ENCODE results near the gene DYRK1A. TPM values are rescaled to one million over a fixed set of nuclear protein-coding genes. Genes with fewer than 3 reads are reported as not detected.

DYRK1A gene
- total RNA-seq, 2 donors from 2014 or later = 83.5 to 90.1 TPM

DNA sequence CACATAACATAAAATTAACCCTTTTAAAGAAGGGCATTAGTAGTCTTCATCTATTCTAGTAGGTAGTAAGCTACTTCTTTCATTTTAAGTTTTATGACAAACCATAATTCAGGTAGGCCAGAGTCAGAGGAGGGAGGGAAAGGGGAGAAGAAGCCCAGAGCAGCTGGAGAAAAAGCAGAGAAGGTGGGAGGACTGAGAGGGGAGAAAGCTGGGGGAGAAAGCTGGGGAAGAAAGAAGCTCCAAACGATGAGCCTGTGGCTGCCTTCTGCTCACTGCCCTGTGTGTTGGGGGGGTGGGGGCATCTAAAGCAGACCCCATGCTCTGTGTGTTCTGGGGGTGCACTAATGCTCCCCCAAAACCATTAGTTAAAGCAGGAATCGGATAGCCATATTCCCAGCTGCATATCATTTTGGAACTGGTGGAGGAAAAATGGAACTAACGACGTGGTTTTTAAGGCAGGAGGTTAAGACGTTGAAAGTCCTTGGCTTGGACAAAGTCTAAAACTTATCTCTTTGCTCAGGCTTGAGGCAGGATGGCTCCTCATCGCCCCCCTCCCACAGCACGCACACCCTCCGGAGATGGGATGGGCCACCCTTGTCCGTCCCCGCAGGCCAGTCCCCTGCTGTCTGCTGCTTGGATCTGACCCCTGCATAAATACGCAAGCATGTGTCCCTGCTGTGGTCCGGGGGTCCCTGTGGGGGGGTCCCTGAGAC, 184.2 kb downstream of the DYRK1A start:
- H3K36me3 Mint-ChIP-seq = no peaks in the 10 kb centered on the region
- H3K4me1 Mint-ChIP-seq (ENCODE audit: low read depth in 2 of 2) = peaks cover 19 to 27% of the 10 kb centered on the region in 2 donors
- peak overlapping the region in 1 of 2 donors; percentile 11 for H3K27ac Mint-ChIP-seq
- H3K27me3 Mint-ChIP-seq = peaks cover 4 to 15% of the 10 kb centered on the region in 2 donors
- H3K4me3 Mint-ChIP-seq = no peak overlapping the region
- no peak for DNase-seq (ENCODE audit: low spot score)
- ATAC-seq = no peak
- no peaks in the 10 kb centered on the region for H3K9me3 Mint-ChIP-seq

GRCh38 chr21:37551331-37551992, 184.9 kb downstream of the DYRK1A start:
- Mint-ChIP-seq H3K36me3 (no peaks in the 10 kb centered on the region), H3K27me3 (peaks cover 4 to 21% of the 10 kb centered on the region in 2 donors), H3K9me3 (no peaks in the 10 kb centered on the region), H3K4me1 (ENCODE audit: low read depth in 2 of 2) (peaks cover 19 to 22% of the 10 kb centered on the region in 2 donors), H3K27ac (no peak overlapping the region), H3K4me3 (no peak overlapping the region)
- ATAC-seq = no peak
- no peak for DNase-seq (ENCODE audit: low spot score)

DNA sequence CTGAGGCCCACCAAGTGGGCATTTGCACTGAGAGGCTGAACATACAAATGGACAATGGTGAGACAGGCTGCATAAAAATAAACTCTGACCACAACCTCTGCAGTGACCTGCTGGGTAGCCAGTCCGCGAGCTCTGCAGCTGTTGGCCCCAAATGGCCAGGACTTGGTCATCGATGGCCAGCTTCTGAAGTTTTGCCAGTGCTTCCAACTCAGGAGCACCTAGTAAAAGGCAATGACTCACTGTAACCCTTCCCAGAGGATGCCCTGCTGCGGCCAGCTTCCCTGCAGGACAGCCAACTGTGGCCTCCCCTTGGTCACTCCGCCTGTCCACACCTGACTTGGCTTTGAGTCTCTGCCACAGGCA, 185.4 kb downstream of the DYRK1A start:
- peaks cover 15 to 17% of the 10 kb centered on the region in 2 donors for H3K4me1 Mint-ChIP-seq (ENCODE audit: low read depth in 2 of 2)
- H3K27ac Mint-ChIP-seq = no peak overlapping the region
- no peaks in the 10 kb centered on the region for H3K36me3 Mint-ChIP-seq
- H3K27me3 Mint-ChIP-seq = peaks cover 4 to 21% of the 10 kb centered on the region in 2 donors
- DNase-seq (ENCODE audit: low spot score) (no peak), ATAC-seq (no peak)
- no peak overlapping the region for H3K4me3 Mint-ChIP-seq
- H3K9me3 Mint-ChIP-seq = no peaks in the 10 kb centered on the region

- H3K27ac Mint-ChIP-seq = no peak overlapping the region
- H3K36me3 Mint-ChIP-seq = no peaks in the 10 kb centered on the region
- H3K4me3 Mint-ChIP-seq = no peak overlapping the region
- peaks cover 10 to 11% of the 10 kb centered on the region in 2 donors for H3K4me1 Mint-ChIP-seq (ENCODE audit: low read depth in 2 of 2)
- ATAC-seq (no peak), DNase-seq (ENCODE audit: low spot score) (no peak)
- peaks cover 4 to 21% of the 10 kb centered on the region in 2 donors for H3K27me3 Mint-ChIP-seq
- H3K9me3 Mint-ChIP-seq = no peaks in the 10 kb centered on the region
Observed at GRCh38 chr21:37552496-37553029, 186.0 kb downstream of the DYRK1A start.

- Mint-ChIP-seq H3K9me3 (no peaks in the 10 kb centered on the region), H3K27ac (no peak overlapping the region), H3K27me3 (peaks cover 4 to 21% of the 10 kb centered on the region in 2 donors), H3K4me1 (ENCODE audit: low read depth in 2 of 2) (peaks cover 4 to 6% of the 10 kb centered on the region in 2 donors), H3K4me3 (no peak overlapping the region), H3K36me3 (no peaks in the 10 kb centered on the region)
- no peak for ATAC-seq
- DNase-seq (ENCODE audit: low spot score) = no peak
Observed at GRCh38 chr21:37553078-37553481, 186.5 kb downstream of the DYRK1A start.

- ATAC-seq = no peak
- Mint-ChIP-seq H3K9me3 (no peaks in the 10 kb centered on the region), H3K36me3 (no peaks in the 10 kb centered on the region), H3K27me3 (peaks cover 4 to 31% of the 10 kb centered on the region in 2 donors), H3K27ac (no peak overlapping the region), H3K4me3 (no peak overlapping the region), H3K4me1 (ENCODE audit: low read depth in 2 of 2) (no peaks in the 10 kb centered on the region)
- no peak for DNase-seq (ENCODE audit: low spot score)
Observed at GRCh38 chr21:37554661-37555379, 188.2 kb downstream of the DYRK1A start.

- H3K27me3 Mint-ChIP-seq = peaks cover 4 to 31% of the 10 kb centered on the region in 2 donors
- no peak for DNase-seq (ENCODE audit: low spot score)
- ATAC-seq = no peak
- no peak overlapping the region for H3K4me3 Mint-ChIP-seq
- no peaks in the 10 kb centered on the region for H3K4me1 Mint-ChIP-seq (ENCODE audit: low read depth in 2 of 2)
- H3K36me3 Mint-ChIP-seq = no peaks in the 10 kb centered on the region
- H3K9me3 Mint-ChIP-seq = no peaks in the 10 kb centered on the region
- no peak overlapping the region for H3K27ac Mint-ChIP-seq
Observed at GRCh38 chr21:37555672-37556261, 189.2 kb downstream of the DYRK1A start.

- DNase-seq (ENCODE audit: low spot score) (no peak), ATAC-seq (no peak)
- Mint-ChIP-seq H3K27ac (no peak overlapping the region), H3K9me3 (no peaks in the 10 kb centered on the region), H3K27me3 (peaks cover 4 to 31% of the 10 kb centered on the region in 2 donors), H3K36me3 (no peaks in the 10 kb centered on the region), H3K4me1 (ENCODE audit: low read depth in 2 of 2) (no peaks in the 10 kb centered on the region), H3K4me3 (no peak overlapping the region)
Observed at GRCh38 chr21:37557261-37557950, 190.8 kb downstream of the DYRK1A start.

GRCh38 chr21:37558676-37559211, 192.2 kb downstream of the DYRK1A start:
- H3K9me3 Mint-ChIP-seq = no peaks in the 10 kb centered on the region
- no peak for DNase-seq (ENCODE audit: low spot score)

GRCh38 chr21:37560385-37560784, 193.8 kb downstream of the DYRK1A start:
- Mint-ChIP-seq H3K27ac (no peak overlapping the region), H3K9me3 (no peaks in the 10 kb centered on the region), H3K27me3 (peaks cover 0 to 17% of the 10 kb centered on the region in 2 donors), H3K4me1 (ENCODE audit: low read depth in 2 of 2) (peaks cover 14 to 16% of the 10 kb centered on the region in 2 donors), H3K4me3 (no peak overlapping the region), H3K36me3 (no peaks in the 10 kb centered on the region)
- no peak for DNase-seq (ENCODE audit: low spot score)
- ATAC-seq = no peak

More at GRCh38 chr21:37558676-37559211, 192.2 kb downstream of the DYRK1A start:
- peaks cover 0 to 3% of the 10 kb centered on the region in 2 donors for H3K4me1 Mint-ChIP-seq (ENCODE audit: low read depth in 2 of 2)
- no peak overlapping the region for H3K27ac Mint-ChIP-seq
- no peak overlapping the region for H3K4me3 Mint-ChIP-seq
- H3K27me3 Mint-ChIP-seq = peaks cover 4 to 24% of the 10 kb centered on the region in 2 donors
- H3K36me3 Mint-ChIP-seq = no peaks in the 10 kb centered on the region
- ATAC-seq = no peak

GRCh38 chr21:37561506-37561905, 194.9 kb downstream of the DYRK1A start:
- Mint-ChIP-seq H3K9me3 (no peaks in the 10 kb centered on the region), H3K27ac (no peak overlapping the region)

DNA sequence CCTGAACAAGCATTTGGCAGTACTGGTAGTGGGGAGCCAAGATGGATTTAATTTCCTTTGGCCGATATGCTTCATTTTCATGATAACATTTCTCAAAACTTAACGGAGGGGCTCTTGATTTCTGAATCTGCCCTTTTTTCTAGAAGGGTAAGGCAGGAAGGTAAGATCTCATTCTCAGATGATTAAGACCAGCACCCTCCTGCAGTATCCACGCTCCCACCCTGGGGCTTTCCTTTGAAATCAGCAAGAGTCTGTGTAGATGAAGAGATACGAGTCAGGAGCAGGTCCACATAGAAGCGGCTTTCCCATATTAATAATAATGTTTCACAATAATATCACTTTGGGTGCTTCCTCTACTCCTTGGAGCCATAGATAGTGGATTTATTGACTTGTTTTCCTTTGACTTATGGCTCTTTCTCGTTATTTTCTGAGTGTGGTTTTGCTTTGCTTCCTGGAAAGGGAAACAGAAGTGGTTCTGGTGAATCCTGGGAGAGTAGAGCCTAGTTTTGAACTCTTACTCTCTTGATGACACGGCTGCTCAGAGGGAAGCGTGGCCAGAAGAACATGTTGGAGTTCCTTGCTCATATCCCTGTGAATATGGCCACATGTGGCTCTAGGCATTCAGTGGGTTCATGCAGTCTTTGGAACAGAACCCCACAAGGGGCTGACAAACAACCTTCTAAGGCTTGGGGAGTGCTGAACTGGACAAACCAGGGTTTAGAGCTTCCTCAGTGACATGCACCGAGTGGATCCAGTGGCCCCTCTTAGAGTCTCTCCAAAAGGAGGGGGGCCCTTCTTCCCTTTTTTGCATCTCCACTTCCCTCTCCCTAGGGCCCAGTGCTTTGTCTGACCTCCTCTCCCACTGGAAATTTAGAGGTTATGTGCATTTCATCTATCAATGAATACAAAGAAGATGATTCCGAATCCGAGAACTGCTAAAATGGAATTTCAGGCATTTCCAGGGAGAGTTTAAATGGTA, 195.7 kb downstream of the DYRK1A start:
- no peak for ATAC-seq
- Mint-ChIP-seq H3K4me3 (peak overlapping the region; percentile 95), H3K27me3 (peaks cover 0 to 9% of the 10 kb centered on the region in 2 donors), H3K27ac (peak overlapping the region; percentile 99), H3K36me3 (no peaks in the 10 kb centered on the region), H3K9me3 (no peaks in the 10 kb centered on the region), H3K4me1 (ENCODE audit: low read depth in 2 of 2) (peaks cover 18 to 23% of the 10 kb centered on the region in 2 donors)
- DNase-seq (ENCODE audit: low spot score) = no peak

More at GRCh38 chr21:37561506-37561905, 194.9 kb downstream of the DYRK1A start:
- DNase-seq (ENCODE audit: low spot score) = no peak
- Mint-ChIP-seq H3K36me3 (no peaks in the 10 kb centered on the region), H3K4me1 (ENCODE audit: low read depth in 2 of 2) (peaks cover 18 to 23% of the 10 kb centered on the region in 2 donors), H3K27me3 (peaks cover 0 to 9% of the 10 kb centered on the region in 2 donors), H3K4me3 (no peak overlapping the region)
- ATAC-seq = no peak
